Body of pancreas (tissue), 4 donors: ENCODE data around the gene HTRA3.

ENCODE experiments used
- POLR2A ChIP-seq, 3 donors: fragments of 450-650 bp; IDR thresholded peaks; one replicate each; pipeline ENCODE4 v1.6.1; 2016; ENCODE audit warnings: antibody characterized with exemption in 3 of 3, mild to moderate bottlenecking in 2 of 3
- TF ChIP-seq, protein P1 (sequence below), 7 experiments: fragments of 450-650 bp in 4 of 7; fragments of 200-600 bp in 3 of 7; sonication (generic) in 3 of 7; IDR thresholded peaks; one replicate each; pipeline ENCODE4 v1.5.1; 2016 to 2019; ENCODE audit warnings: antibody characterized with exemption in 7 of 7

- TF ChIP-seq, protein P1, sequence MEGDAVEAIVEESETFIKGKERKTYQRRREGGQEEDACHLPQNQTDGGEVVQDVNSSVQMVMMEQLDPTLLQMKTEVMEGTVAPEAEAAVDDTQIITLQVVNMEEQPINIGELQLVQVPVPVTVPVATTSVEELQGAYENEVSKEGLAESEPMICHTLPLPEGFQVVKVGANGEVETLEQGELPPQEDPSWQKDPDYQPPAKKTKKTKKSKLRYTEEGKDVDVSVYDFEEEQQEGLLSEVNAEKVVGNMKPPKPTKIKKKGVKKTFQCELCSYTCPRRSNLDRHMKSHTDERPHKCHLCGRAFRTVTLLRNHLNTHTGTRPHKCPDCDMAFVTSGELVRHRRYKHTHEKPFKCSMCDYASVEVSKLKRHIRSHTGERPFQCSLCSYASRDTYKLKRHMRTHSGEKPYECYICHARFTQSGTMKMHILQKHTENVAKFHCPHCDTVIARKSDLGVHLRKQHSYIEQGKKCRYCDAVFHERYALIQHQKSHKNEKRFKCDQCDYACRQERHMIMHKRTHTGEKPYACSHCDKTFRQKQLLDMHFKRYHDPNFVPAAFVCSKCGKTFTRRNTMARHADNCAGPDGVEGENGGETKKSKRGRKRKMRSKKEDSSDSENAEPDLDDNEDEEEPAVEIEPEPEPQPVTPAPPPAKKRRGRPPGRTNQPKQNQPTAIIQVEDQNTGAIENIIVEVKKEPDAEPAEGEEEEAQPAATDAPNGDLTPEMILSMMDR (IDR thresholded peaks at IDR 0.05), result no peak
- TF ChIP-seq POLR2A (IDR thresholded peaks at IDR 0.05), result no peak
Observed at GRCh38 chr4:8314691-8315255, 45.2 kb downstream of the HTRA3 start.
